Hepatic stellate cell (primary cell): Measurements from ENCODE around the gene EPHA6.

Experiments used
- DNase-seq: peaks from one replicate; pipeline ENCODE4 v3.0.0; 2011; ENCODE audit warnings: low spot score

EPHA6 gene

DNA sequence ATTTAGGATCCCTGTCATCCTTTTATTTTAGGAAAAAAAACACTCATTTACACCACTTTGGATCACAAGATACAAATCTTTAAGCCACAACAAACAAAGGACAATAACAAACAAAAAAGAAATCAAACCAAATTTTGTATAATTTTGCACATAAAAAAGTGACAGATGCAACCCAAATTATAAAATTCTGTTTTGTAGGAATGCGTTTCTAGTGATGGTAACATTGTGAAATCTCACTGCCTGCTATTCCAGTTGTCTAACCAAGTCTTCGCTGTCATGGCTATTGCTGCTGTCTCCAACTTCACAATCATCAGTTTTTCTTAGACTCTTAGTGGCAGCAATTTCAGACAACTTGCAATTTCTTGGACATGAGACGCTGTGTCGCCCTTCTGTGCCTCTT lies 891.8 kb downstream of the EPHA6 start:
- no peak for DNase-seq

DNA sequence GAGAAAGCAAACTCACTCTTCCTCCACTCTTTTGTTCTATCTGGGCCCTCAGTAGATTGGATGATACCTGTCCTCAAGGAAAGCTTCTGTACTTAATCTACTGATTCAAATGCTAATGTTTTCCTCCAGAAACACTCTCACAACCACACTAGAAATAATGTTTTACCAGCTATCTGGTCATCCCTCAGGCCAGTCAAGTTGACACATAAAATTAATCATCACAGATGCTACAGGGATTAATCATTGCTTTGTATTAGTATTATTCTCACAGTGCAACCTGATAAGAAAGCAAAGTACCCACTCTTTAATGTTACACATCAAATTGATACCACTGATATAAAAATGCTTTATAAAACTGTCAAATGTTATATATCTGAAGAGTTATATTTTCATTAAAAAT lies 897.3 kb downstream of the EPHA6 start:
- DNase-seq: no peak

DNA sequence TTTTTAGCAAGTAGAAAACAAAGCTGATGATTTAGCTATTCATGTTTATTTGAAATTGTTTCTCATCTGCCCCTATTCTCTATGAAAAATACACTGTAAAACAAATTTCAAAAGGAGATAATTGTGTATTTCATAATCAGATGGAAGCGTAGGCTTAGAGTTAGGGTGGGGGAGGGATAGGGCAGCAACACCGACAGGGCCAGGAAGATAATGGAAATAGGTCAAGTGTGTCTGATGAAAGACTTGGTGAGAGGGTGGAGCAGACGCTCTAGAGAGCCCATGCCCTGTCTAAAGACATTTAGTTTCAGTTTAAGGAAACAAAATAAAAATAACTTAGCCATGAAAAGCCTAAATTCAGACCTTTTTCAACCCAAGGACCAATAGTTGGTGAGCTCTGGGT lies 898.5 kb downstream of the EPHA6 start:
- DNase-seq: no peak

DNA sequence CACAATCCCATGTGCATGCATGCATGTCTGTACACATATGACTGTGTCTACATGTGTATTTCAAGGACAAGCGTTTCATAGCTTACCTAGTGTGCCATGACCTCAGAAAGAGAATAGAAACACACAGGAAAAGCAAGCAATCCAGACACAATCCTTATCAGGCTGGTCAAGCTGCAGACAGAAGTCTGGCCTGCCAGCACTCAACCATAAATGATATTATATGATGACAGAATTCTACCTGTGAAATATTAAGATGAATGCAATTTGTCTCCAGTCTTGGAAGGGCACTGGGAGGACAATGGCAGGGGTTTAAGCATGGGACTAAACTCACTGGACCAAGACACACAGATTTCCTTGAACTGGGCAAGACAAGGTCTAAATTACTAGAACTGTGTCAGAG lies 899.2 kb downstream of the EPHA6 start:
- DNase-seq: no peak

DNA sequence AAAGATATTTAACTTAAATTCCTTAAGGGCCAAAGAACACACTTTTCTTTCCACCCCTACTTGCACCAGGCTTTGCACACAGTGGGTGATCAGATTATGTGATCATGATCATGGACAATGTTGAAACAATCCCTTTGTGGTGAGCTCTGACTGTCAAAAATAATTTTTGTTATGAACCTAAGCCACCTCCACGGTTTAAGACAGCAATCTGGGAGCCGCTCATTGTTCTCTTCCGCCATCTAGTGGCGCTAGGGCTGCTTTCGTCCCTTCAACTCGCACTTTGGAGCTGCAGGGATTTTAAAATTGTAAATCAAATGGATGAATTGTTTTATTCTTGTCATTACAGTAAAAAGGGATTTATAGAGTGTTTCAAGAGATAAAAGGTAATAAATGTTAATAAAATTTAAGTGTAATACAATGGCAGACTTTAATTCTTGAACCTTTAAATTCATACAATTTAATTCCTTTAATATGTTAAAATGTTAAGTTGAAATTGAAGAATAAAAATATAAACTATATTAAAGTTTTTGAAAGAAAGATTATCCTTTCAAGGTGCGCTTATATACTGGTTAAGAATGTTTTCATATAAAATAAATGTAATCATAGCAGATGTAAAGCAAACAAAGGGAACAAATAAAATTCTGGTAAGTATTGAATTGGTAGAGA lies 904.9 kb downstream of the EPHA6 start:
- DNase-seq: peak; percentile 19

DNA sequence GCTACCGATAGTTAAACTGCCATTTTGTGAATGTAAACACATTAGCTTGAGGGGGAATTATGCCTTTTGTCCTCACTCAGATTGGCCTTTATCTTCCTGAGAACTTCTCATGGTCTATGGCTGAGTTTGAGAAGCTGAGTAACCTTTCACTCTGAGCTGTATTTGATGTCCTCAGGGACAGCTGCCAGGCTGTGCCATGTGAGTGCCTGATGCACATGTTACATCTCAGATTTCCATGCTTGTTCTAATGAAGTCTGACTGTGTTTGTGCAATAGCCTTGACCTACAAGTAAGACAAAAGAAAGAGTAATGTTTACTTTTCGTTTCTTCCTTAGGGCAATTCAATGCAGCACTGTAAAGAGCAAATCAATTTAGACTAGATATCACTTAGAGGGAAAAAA lies 906.0 kb downstream of the EPHA6 start:
- DNase-seq: no peak

DNA sequence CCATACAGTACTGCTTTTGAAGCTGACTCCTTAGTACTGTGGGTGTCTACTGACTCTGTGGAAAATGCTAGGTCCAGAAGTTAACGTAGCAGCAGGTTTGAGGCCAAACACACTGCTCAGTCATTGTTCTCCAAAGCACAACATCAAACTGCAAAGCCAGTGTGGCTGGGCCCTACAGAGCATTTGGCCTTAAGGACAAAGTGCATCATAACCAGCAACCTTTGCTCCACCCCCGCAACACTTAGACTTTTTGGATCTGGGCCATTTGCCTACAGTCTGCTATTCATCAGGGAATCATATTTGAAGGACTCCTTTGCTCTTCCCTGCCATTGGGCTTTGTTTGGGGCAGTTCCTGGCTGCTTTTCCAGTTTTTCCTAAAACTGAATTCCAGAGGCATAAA lies 907.1 kb downstream of the EPHA6 start:
- no peak for DNase-seq

DNA sequence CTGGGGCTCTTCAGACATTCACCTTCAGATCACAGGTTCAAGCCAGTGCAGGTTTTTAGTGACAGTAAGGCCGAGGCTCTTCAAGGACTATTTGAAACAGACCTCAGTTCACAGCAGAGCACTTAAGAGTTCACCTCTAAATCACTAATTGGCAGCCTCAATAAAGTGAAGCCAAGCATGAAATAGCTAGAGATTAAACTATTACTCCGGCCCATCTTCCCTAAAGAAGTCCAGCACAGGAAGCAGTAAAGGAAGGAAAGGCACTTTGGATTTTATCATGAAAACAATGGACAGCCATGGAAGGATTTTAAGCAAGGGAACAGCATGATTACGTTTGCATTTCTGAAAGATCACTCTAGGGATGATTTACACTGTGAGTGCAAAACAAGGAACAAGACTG lies 922.5 kb downstream of the EPHA6 start:
- no peak for DNase-seq

DNA sequence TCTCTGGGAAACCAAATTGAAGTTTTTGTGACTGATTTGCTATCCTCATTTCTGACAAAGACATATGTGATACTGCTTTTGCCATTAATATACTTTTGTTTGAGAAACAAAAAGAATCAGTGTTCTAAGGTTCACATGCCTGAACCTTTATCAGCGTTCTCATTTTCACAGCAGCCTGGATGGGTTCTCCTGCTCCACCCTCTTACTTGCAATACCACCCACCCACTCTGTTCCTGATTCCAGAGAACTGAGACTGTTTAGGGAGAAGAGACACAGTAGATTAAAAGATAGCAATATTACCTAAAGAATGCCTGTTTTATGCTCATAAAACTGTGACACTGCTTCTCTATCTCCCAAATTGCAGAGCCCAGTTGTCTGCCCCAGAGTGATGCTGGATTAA lies 924.4 kb downstream of the EPHA6 start:
- DNase-seq: no peak

DNA sequence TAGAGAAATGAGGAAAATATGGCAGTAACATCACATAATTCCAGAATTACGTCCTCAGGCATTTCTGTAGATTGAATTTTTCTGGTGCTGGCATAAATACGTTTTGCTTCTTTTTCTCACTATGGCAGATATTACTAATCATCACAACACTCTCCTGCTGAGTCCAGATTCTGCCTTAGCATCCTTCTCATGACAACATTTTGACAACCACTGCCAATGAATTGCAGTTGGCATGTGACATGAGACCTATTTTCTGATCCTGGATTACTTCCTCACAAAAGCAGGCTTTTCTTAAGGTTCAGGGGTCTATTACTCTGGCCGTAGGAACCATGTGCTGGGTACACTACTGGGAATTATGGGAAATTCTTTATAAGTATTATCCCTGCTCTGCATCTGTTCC lies 927.6 kb downstream of the EPHA6 start:
- no peak for DNase-seq

DNA sequence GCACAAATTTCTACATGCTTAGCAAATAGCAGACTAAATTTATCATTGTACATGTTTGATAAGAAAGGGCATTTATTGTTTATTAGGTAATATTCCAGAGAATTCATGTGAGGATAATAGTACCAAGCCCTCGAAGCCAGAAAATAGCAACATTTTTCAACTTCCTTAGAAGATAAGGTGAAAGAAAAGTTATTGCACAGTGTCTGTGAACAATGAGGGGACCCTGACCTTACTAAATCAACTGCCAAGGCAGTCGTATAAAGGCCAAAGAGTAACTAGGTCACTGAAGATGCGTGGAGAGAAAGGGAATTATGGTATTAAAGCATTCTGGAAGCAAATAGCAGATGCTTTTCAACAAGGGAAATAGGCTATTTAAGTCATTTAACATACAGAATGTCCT lies 929.9 kb downstream of the EPHA6 start:
- no peak for DNase-seq

DNA sequence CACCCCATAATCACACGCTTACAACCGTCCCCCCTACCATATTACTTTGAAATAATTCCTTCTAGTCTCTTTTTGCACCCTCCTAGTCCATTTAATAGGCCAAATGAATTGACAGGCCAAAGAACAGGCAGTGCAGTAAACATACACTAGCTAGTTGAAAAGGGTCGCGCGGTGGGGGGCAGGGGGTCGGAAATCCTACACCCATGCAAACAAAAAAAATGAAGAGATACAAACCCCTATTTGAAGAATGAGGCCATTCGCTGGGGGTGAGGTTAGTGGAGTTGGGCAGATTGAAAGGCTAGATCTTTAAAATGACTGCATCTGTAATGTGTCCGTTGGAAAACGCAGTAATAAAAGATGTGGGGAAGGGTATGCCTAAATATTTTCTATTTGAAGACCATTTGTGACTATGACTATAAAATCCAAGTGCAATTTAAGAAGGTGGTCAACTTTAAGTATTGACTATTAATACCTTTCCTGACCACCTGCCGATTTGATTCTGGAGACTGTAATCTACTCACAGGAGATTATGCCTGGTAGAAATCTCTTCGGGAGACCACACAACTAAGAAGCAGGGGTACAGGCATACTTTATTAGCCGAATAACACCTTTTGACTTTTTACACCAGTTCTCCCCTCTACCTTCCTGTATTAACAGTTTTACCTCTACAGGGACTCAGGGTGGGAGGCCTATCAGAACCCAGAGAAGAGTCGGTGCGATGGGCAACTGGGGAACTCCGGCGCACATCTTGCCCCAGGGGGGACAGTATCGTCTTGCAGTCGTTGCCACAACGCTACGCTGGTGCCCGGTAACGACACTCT lies 949.4 kb downstream of the EPHA6 start:
- DNase-seq: no peak

DNA sequence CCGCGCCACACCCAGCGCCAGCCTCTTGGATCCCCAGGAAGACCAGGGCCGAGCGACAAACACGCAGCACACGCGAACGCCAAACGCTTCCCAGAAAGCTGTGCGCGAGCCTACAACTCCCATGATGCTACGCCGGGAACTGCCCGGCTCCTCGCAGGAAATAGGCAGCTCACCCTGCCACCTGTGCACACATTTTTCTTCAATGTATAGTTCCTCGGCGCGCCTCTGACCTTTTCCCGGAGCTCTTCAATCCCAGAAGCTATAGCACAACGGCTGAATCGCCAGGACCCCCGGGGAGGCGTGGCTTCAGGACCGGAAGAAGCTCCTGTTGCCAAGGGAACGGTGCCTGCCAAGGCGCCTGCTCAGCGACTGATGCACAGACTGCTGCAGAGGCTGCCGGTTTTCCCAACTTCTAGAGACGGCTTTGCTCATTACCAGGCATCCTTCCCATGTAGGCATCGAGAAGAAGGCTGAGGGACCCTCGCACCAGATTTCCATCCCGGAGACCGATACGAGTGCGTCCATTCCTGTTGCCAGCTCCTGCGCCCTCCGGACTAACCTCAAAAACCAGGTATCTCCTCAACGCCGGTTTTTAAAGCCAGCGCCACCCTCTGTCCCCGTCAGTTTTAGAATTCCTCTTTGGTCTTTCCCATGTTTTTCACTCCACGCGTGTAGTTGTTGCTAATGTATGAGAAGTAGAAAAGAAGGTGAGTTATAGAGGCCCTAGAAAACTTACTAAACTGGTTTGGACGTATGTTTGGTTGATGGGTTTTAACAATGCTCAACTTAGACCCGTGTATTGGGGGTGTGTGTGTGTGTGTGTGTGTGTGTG lies 950.2 kb downstream of the EPHA6 start, which contains the start of gene ARL6:
TSS of gene ARL6 (plus strand) at position 352 of the 832 bp plus-strand sequence. CDS start 3,350 bp downstream, outside the sequence.
- DNase-seq: peak; percentile 79

DNA sequence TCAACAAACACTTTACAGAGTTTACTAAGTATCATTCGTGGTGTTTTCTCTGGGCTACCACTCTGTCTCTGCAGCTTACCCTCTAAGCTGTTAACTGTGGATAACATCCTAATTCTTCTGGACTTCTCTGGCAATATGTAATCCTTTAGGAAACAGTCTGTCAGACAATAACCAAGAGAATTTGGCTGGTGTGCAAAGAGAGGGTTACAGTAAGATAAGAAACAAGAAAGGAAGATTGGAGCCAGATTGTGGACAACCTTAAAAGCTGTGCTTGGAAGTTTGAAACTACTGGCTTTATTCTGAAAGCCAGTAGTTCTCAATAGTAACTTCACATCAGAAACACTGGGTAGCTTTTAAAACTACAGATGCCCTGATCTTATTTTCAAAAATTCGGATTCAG lies 950.9 kb downstream of the EPHA6 start:
- no peak for DNase-seq

DNA sequence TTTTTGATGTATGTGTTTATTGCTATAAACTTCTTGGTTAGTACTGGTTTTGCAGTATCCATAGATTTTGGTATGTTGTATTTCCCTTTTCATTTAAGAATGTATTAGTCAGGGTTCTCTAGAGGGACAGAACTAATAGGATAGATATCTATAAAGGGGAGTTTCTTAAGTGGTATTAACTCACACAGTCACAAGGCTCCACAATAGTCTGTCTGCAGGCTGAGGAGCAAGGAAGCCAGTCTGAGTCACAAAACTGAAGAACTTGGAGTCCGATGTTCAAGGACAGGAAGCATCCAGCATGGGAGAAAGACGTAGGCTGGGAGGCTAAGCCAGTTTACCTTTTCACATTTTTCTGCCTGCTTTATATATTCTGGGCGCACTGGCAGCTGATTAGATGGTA lies 958.5 kb downstream of the EPHA6 start:
- DNase-seq: no peak

DNA sequence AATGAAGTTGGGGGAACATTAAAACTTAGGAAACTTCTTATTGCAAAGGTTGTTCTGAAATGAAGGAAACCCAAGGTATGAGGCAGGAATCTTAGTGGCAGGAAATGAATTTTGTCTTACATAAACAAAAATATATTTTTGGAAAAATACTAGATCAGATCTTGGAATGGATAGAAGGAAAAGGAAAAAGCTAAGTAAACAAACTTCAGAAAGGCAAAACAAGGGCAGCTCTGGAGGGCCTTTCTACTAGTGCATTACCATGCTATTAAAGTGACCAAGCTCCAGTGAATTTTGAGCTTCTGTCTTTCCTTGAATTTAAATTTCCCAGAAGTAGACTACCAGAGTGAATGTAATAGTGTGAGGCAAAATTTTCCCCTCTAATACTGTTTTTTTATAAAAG lies 963.8 kb downstream of the EPHA6 start:
- no peak for DNase-seq

DNA sequence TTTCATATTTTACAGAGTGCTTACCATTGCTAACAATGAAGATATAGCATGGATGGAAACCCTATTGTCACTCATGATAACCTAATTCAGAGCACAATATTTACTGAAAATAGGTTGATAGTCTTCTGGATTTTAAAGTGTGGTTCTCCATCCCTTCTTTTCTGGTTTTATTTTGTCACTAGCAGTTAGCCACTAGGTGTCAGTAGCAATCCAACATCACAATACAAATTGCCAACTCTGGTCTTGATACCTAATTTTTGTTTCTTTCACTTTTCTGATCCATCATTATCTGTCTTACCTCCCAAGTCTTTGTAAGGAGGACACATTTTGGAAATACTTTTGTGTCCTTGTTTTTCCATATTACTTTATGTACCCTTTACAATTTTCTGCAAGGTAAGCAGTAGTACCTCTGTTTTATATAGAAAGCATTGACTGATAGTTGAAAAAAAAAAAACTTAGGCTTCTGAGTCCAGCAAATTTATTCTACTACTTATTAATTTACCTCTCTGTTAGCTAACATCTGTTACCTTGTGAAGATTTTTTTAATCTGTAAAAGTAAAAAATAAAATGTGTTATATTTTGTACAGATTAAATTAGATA lies 979.1 kb downstream of the EPHA6 start:
- DNase-seq: peak; percentile 3

DNA sequence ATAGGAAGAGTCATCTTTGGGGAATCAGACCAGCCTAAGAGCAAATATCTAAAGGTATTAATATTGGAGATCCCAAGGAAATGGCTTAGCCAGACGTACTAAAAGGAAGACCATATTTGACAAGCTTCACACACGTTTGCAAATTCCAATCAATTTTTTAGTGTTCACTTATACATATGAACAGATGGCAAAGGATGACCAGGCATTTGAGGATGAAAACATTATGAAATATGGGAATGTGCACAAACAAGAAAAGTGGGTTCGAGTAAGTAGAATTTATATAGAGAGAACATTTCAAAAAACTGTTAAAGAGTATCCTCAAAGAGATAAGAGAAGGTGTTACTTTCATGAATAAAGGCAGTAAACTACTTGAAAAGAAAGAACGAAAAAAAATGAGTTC lies 981.6 kb downstream of the EPHA6 start:
- no peak for DNase-seq
